ENCODE measurements around the gene PAXX.

PAXX gene

GRCh38 chr9:136962163-136962562 is 30.1 kb upstream of the PAXX start:
- Histone ChIP-seq H3K27me3 (ENCODE audit: low read depth, low read length) (no peaks in the 10 kb centered on the region), H3K9me3 (ENCODE audit: control insufficient read depth in 1 of 2, low read length in 2 of 2) (no peaks in the 10 kb centered on the region), H3K4me3 (ENCODE audit: low read depth in 1 of 2, low read length in 2 of 2) (no peak overlapping the region), H3K4me1 (ENCODE audit: control insufficient read depth in 1 of 2, insufficient read depth in 2 of 2, low read length in 2 of 2) (peaks cover 0 to 10% of the 10 kb centered on the region in 2 donors), H3K27ac (ENCODE audit: low read length) (no peak overlapping the region), H3K36me3 (ENCODE audit: control insufficient read depth in 1 of 2, insufficient read depth in 2 of 2, low read length in 2 of 2) (no peaks in the 10 kb centered on the region)

GRCh38 chr9:136962701-136963248 is 29.4 kb upstream of the PAXX start:
- H3K27ac ChIP-seq (ENCODE audit: low read length): no peak overlapping the region
- H3K9me3 ChIP-seq (ENCODE audit: control insufficient read depth in 1 of 2, low read length in 2 of 2): no peaks in the 10 kb centered on the region
- H3K4me1 ChIP-seq (ENCODE audit: control insufficient read depth in 1 of 2, insufficient read depth in 2 of 2, low read length in 2 of 2): peaks cover 0 to 10% of the 10 kb centered on the region in 2 donors
- no peaks in the 10 kb centered on the region for H3K36me3 ChIP-seq (ENCODE audit: control insufficient read depth in 1 of 2, insufficient read depth in 2 of 2, low read length in 2 of 2)
- no peak overlapping the region for H3K4me3 ChIP-seq (ENCODE audit: low read depth in 1 of 2, low read length in 2 of 2)
- no peaks in the 10 kb centered on the region for H3K27me3 ChIP-seq (ENCODE audit: low read depth, low read length)

GRCh38 chr9:136963341-136963740 is 28.9 kb upstream of the PAXX start:
- H3K4me3 ChIP-seq (ENCODE audit: low read depth in 1 of 2, low read length in 2 of 2): no peak overlapping the region
- H3K9me3 ChIP-seq (ENCODE audit: control insufficient read depth in 1 of 2, low read length in 2 of 2): no peaks in the 10 kb centered on the region
- H3K27ac ChIP-seq (ENCODE audit: low read length): no peak overlapping the region
- H3K4me1 ChIP-seq (ENCODE audit: control insufficient read depth in 1 of 2, insufficient read depth in 2 of 2, low read length in 2 of 2): peaks cover 0 to 10% of the 10 kb centered on the region in 2 donors
- H3K36me3 ChIP-seq (ENCODE audit: control insufficient read depth in 1 of 2, insufficient read depth in 2 of 2, low read length in 2 of 2): no peaks in the 10 kb centered on the region
- H3K27me3 ChIP-seq (ENCODE audit: low read depth, low read length): no peaks in the 10 kb centered on the region

- H3K36me3 ChIP-seq (ENCODE audit: control insufficient read depth in 1 of 2, insufficient read depth in 2 of 2, low read length in 2 of 2): no peaks in the 10 kb centered on the region
- no peaks in the 10 kb centered on the region for H3K9me3 ChIP-seq (ENCODE audit: control insufficient read depth in 1 of 2, low read length in 2 of 2)
- H3K27me3 ChIP-seq (ENCODE audit: low read depth, low read length): no peaks in the 10 kb centered on the region
- no peak overlapping the region for H3K27ac ChIP-seq (ENCODE audit: low read length)
- peaks cover 0 to 10% of the 10 kb centered on the region in 2 donors for H3K4me1 ChIP-seq (ENCODE audit: control insufficient read depth in 1 of 2, insufficient read depth in 2 of 2, low read length in 2 of 2)
- no peak overlapping the region for H3K4me3 ChIP-seq (ENCODE audit: low read depth in 1 of 2, low read length in 2 of 2)
Measured at GRCh38 chr9:136963751-136964150, 28.5 kb upstream of the PAXX start.

GRCh38 chr9:136964171-136964689 is 28.0 kb upstream of the PAXX start:
- Histone ChIP-seq H3K27me3 (ENCODE audit: low read depth, low read length) (no peaks in the 10 kb centered on the region), H3K36me3 (ENCODE audit: control insufficient read depth in 1 of 2, insufficient read depth in 2 of 2, low read length in 2 of 2) (no peaks in the 10 kb centered on the region), H3K4me3 (ENCODE audit: low read depth in 1 of 2, low read length in 2 of 2) (no peak overlapping the region), H3K27ac (ENCODE audit: low read length) (no peak overlapping the region), H3K4me1 (ENCODE audit: control insufficient read depth in 1 of 2, insufficient read depth in 2 of 2, low read length in 2 of 2) (peaks cover 0 to 10% of the 10 kb centered on the region in 2 donors), H3K9me3 (ENCODE audit: control insufficient read depth in 1 of 2, low read length in 2 of 2) (no peaks in the 10 kb centered on the region)

GRCh38 chr9:136964833-136965422 is 27.3 kb upstream of the PAXX start:
- no peak overlapping the region for H3K4me3 ChIP-seq (ENCODE audit: low read depth in 1 of 2, low read length in 2 of 2)
- H3K4me1 ChIP-seq (ENCODE audit: control insufficient read depth in 1 of 2, insufficient read depth in 2 of 2, low read length in 2 of 2): peaks cover 0 to 10% of the 10 kb centered on the region in 2 donors
- H3K36me3 ChIP-seq (ENCODE audit: control insufficient read depth in 1 of 2, insufficient read depth in 2 of 2, low read length in 2 of 2): no peaks in the 10 kb centered on the region
- no peaks in the 10 kb centered on the region for H3K27me3 ChIP-seq (ENCODE audit: low read depth, low read length)
- no peak overlapping the region for H3K27ac ChIP-seq (ENCODE audit: low read length)
- H3K9me3 ChIP-seq (ENCODE audit: control insufficient read depth in 1 of 2, low read length in 2 of 2): no peaks in the 10 kb centered on the region

- H3K4me1 ChIP-seq (ENCODE audit: control insufficient read depth in 1 of 2, insufficient read depth in 2 of 2, low read length in 2 of 2): peaks cover 0 to 7% of the 10 kb centered on the region in 2 donors
- no peaks in the 10 kb centered on the region for H3K36me3 ChIP-seq (ENCODE audit: control insufficient read depth in 1 of 2, insufficient read depth in 2 of 2, low read length in 2 of 2)
- H3K27ac ChIP-seq (ENCODE audit: low read length): no peak overlapping the region
- peak overlapping the region in 1 of 2 donors; percentile 11 for H3K4me3 ChIP-seq (ENCODE audit: low read depth in 1 of 2, low read length in 2 of 2)
- H3K9me3 ChIP-seq (ENCODE audit: control insufficient read depth in 1 of 2, low read length in 2 of 2): no peaks in the 10 kb centered on the region
- no peaks in the 10 kb centered on the region for H3K27me3 ChIP-seq (ENCODE audit: low read depth, low read length)
Measured at GRCh38 chr9:136965771-136966484, 26.3 kb upstream of the PAXX start.

GRCh38 chr9:136968333-136969127 is 23.7 kb upstream of the PAXX start:
- Histone ChIP-seq H3K27ac (ENCODE audit: low read length) (no peak overlapping the region), H3K9me3 (ENCODE audit: control insufficient read depth in 1 of 2, low read length in 2 of 2) (no peaks in the 10 kb centered on the region), H3K4me1 (ENCODE audit: control insufficient read depth in 1 of 2, insufficient read depth in 2 of 2, low read length in 2 of 2) (peaks cover 0 to 6% of the 10 kb centered on the region in 2 donors), H3K4me3 (ENCODE audit: low read depth in 1 of 2, low read length in 2 of 2) (no peak overlapping the region), H3K36me3 (ENCODE audit: control insufficient read depth in 1 of 2, insufficient read depth in 2 of 2, low read length in 2 of 2) (no peaks in the 10 kb centered on the region), H3K27me3 (ENCODE audit: low read depth, low read length) (no peaks in the 10 kb centered on the region)

GRCh38 chr9:136969150-136969549 is 23.1 kb upstream of the PAXX start:
- Histone ChIP-seq H3K36me3 (ENCODE audit: control insufficient read depth in 1 of 2, insufficient read depth in 2 of 2, low read length in 2 of 2) (no peaks in the 10 kb centered on the region), H3K27ac (ENCODE audit: low read length) (no peak overlapping the region), H3K9me3 (ENCODE audit: control insufficient read depth in 1 of 2, low read length in 2 of 2) (no peaks in the 10 kb centered on the region), H3K4me3 (ENCODE audit: low read depth in 1 of 2, low read length in 2 of 2) (no peak overlapping the region), H3K4me1 (ENCODE audit: control insufficient read depth in 1 of 2, insufficient read depth in 2 of 2, low read length in 2 of 2) (peaks cover 0 to 6% of the 10 kb centered on the region in 2 donors), H3K27me3 (ENCODE audit: low read depth, low read length) (no peaks in the 10 kb centered on the region)

GRCh38 chr9:136969774-136970173 is 22.4 kb upstream of the PAXX start:
- no peaks in the 10 kb centered on the region for H3K36me3 ChIP-seq (ENCODE audit: control insufficient read depth in 1 of 2, insufficient read depth in 2 of 2, low read length in 2 of 2)
- no peak overlapping the region for H3K27ac ChIP-seq (ENCODE audit: low read length)
- no peak overlapping the region for H3K4me3 ChIP-seq (ENCODE audit: low read depth in 1 of 2, low read length in 2 of 2)
- no peaks in the 10 kb centered on the region for H3K27me3 ChIP-seq (ENCODE audit: low read depth, low read length)
- H3K4me1 ChIP-seq (ENCODE audit: control insufficient read depth in 1 of 2, insufficient read depth in 2 of 2, low read length in 2 of 2): peaks cover 0 to 6% of the 10 kb centered on the region in 2 donors
- no peaks in the 10 kb centered on the region for H3K9me3 ChIP-seq (ENCODE audit: control insufficient read depth in 1 of 2, low read length in 2 of 2)

GRCh38 chr9:136970361-136970760 is 21.9 kb upstream of the PAXX start:
- no peaks in the 10 kb centered on the region for H3K27me3 ChIP-seq (ENCODE audit: low read depth, low read length)
- no peak overlapping the region for H3K4me3 ChIP-seq (ENCODE audit: low read depth in 1 of 2, low read length in 2 of 2)
- H3K36me3 ChIP-seq (ENCODE audit: control insufficient read depth in 1 of 2, insufficient read depth in 2 of 2, low read length in 2 of 2): no peaks in the 10 kb centered on the region
- H3K27ac ChIP-seq (ENCODE audit: low read length): no peak overlapping the region
- peaks cover 0 to 6% of the 10 kb centered on the region in 2 donors for H3K4me1 ChIP-seq (ENCODE audit: control insufficient read depth in 1 of 2, insufficient read depth in 2 of 2, low read length in 2 of 2)
- H3K9me3 ChIP-seq (ENCODE audit: control insufficient read depth in 1 of 2, low read length in 2 of 2): no peaks in the 10 kb centered on the region
